GM18870 (cell line): ENCODE data around the gene PNKD.

ENCODE experiments used
- ATAC-seq: cut with Tn5 transposase; IDR thresholded peaks from one replicate; pipeline ENCODE4 v1.9.1; 2021; ENCODE audit warnings: moderate library complexity; ENCODE audit not compliant: unreplicated experiment

PNKD gene

DNA sequence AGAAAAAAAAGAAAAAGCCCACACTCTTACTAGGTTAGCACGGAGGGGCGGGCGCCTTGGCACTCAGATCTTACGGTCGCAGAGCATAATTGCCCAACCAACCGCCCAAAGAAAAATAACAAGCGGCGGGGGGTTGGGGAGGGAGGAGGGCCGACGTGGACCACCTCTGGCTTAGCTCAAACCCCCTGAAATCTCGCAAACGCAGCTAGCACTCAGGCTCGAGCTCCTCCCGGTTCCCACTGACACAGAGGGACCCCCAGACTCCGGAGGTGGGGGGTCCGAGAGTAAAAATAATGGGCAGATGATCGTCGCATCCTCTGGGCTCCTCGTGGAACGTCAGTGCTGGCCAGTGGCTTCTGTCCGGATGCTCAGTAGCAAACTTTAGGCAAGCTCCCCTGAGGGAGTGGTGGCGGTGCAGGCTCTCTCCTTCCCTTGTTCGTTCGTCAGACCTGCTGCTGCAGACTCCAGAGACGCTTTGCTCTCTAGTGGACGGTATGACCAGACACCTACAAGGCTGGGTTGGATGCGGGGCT, 98.4 kb downstream of the PNKD start:
- no peak for ATAC-seq

DNA sequence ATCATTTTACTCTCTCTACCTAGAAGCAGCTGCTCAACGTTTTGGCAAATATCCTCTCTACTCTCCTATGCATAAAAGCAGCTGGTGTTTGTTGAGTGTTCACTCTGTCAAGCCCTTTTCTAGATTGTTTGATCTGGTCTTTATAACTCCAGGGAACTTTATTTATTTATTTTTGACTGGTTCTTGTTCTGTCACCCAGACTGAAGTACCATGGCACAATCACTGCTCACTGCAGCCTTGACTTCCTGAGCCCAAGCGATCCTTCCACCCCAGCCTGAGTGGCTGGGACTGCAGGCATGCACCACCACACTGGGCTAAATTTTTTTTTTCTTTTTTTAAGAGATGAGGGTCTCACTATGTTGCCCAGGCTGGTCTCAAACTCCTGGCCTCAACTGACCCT, 99.0 kb downstream of the PNKD start:
- ATAC-seq, result no peak

DNA sequence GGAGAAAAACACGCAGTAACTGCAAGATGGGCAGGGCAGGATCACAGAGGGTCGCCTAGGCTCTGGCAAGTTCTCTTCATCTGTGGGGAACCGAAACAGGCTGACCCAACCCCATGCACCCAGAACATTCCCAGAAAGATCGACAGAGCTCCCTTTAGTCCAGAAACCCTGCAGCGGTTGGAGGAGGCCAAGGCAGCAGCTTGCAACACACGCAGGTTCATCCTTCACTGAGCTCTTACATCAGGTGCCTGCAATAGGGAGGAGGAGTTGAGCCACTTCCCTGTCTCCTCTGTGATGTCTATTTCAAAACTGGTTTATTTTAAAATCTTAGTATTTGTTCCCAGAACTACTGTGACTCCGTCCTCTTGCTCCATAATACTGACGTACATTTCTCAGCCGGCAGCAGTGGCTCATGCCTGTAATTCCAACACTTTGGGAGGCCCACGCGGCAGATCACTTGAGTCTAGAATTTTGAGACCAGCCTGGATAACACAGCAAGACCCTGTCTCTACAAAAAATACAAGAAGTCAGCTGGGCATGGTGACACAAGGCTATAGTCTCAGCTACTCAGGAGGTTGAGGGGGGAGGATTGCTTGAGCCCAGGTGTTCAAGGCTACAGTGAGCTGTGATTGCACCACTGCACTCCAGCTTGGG, 100.2 kb downstream of the PNKD start:
- ATAC-seq, result no peak

DNA sequence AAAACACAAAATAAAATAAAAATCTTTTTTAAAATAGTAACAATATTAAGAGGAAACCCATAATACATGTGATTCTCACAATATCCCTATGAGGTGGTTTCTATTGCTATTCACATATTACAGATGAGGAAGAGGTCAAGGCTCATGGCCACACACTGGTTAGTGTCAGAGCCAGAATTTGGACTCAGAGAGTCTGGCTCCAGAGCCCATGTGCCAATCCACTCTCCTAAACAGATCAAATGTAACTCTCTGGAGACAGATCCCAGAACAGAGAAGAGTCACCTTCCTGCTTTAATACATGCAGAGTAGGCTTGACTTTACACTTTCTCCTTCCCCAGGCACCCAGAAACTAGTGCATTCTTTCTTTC, 101.6 kb downstream of the PNKD start:
- no peak for ATAC-seq

DNA sequence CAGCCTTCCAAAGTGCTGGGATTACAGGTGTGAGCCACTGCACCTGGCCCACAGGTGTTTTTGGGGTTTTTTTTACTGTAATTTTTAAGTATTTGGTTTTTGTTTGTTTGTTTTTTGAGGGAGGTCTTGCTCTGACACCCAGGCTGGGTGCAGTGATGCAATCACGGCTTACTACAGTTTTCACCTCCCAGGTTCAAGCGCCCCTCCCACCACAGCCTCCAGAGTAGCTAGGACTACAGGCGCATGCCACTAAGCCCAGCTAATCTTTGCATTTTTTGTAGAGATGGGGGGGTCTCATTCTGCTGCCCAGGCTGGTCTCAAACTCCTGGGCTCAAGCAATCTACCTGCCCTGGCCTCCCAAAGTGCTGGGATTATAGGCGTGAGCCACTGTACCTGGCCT, 104.5 kb downstream of the PNKD start:
- ATAC-seq, result no peak

DNA sequence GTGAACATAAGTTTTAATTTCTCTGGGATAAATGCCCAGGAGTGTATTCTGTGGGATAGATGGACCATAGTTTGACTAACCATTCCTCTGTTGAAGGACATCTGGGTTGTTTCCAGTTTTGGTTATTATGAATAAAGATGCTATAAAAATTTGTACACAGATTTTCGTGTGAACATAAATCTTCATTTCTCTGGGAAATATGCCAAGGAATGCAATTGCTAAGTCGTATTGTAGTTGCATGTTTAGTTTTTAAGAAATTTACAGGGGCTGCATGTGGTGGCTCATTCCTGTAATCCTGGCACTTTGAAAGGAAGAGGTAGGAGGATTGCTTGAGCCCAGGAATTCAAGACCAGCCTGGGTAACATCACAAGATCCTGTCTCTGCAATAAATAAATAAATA, 104.9 kb downstream of the PNKD start:
- ATAC-seq, result no peak

DNA sequence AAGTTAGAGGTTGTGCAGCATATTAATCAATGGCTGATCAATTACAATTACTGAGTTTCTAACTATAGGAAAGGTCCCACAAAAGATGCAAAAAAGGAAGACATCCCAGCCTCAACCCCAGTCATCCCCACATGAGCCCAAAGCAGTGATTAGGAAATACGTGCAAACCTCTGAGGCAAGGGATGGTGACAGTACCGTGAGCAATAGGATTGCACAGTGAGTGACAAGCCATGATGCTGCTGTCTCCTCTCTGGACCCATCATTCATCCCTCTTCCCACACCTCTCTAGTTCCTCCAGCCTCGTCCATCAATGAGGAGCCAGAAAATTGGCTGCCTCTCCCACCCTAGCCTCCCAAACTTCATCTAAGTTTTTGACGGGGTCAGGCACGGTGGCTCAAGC, 107.7 kb downstream of the PNKD start:
- ATAC-seq, result no peak

DNA sequence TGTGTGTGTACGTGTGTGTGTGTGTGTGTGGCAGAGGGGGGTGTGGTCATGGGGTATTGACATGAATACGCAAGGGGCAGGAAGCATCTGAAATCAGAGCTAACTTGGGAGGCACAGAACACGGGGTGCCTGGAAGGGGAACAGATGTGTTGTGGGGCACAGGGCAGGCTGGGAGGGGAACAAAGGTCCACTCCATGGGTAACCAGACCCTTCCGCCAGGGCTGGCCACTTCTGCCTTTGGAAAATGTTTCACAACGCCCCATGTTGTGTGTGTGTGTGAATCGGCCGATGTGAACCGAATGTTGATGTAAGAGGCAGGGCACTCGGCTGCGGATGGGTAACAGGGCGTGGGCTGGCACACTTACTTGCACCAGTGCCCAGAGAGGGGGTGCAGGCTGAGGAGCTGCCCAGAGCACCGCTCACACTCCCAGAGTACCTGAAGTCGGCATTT, 111.6 kb downstream of the PNKD start, which contains the start of gene SLC11A1:
TSS of gene SLC11A1 (plus strand) at position 358 of the 451 bp plus-strand sequence. CDS start 96 bp downstream, outside the sequence.
- no peak for ATAC-seq

DNA sequence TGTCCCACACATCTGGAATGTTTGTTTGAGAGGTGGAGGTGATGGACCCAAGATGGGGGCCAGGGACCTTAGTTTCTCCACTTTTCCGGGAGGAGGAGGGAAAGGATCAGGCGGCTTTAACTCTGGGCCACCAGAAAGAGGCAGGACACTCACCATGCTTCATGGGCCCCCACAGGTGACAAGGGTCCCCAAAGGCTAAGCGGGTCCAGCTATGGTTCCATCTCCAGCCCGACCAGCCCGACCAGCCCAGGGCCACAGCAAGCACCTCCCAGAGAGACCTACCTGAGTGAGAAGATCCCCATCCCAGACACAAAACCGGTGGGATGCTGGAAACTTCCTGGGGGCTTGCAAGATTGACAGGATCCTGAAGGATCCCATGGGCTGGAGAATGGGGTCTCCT, 112.5 kb downstream of the PNKD start:
- ATAC-seq, result no peak

DNA sequence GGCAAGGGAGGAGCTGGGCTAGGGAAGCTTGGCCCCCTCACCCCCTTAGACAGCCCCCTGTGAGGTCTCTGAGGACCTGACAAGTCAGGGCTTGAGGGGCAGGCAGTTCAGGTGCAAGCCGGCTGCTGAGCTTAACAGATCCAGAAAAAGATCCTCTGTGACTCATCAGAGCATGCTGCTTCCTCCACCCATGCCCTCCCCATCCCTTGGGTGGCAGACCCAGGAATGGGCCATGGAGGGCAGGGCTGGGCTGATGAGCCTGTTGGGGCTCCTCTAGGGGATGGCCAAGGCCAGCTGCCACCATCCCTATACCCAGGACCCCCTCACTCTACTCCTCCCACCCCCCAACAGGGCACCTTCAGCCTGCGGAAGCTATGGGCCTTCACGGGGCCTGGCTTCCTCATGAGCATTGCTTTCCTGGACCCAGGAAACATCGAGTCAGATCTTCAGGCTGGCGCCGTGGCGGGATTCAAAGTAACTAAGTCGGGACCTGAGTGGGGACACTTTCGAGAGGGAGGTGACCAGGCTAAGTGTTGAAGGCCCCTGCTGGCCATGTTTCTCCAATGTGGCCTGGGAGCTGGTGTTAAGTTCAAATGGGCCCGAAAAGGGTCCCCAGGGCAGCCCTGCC, 113.7 kb downstream of the PNKD start:
- ATAC-seq, result no peak

DNA sequence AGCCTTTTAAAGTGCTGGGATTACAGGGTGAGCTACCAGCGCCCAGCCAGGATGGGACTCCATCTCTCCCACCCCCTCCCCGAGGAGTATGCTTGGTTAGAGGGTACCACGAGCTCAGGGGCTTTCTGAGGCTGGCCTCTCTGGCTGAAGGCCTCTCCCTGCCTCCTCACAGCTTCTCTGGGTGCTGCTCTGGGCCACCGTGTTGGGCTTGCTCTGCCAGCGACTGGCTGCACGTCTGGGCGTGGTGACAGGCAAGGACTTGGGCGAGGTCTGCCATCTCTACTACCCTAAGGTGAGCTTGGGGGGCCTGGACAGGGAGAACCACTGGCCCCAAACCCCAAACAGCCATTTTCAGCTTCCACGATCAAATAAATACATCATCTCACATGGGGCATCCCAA, 114.7 kb downstream of the PNKD start:
- ATAC-seq, result no peak

DNA sequence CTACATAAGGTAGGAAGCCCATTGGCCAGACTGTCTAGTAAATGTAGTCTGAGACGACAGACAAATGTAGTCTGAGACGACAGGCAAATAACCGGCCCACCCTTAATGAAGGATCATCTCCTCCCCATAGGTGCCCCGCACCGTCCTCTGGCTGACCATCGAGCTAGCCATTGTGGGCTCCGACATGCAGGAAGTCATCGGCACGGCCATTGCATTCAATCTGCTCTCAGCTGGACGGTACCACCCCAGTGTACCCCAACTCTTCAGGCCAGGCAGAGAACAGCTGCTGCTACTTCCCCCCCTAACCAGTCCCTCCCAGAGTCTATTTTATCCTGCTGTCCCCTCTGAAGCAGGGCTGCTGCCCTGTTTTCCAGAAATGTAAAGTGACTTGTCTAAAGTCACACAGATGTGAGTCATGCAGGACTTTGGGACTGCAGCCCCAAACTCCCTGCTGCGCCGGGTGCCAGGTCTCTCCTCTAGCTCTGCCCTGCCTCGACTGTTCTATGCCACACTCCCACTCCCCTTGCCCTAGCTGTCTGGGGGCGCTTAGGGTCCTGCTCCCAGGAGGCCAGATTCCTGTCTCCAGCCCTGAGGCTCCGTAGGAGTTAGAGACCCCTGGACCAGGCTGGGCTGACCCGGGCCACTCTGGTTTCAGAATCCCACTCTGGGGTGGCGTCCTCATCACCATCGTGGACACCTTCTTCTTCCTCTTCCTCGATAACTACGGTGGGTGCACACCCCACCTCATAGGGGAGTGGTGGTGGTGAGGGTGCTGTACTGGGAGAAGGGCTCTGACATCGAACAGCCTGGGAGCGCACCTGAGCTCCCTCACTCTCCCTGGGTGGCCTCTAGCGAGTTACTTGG, 116.4 kb downstream of the PNKD start:
- ATAC-seq, result no peak

DNA sequence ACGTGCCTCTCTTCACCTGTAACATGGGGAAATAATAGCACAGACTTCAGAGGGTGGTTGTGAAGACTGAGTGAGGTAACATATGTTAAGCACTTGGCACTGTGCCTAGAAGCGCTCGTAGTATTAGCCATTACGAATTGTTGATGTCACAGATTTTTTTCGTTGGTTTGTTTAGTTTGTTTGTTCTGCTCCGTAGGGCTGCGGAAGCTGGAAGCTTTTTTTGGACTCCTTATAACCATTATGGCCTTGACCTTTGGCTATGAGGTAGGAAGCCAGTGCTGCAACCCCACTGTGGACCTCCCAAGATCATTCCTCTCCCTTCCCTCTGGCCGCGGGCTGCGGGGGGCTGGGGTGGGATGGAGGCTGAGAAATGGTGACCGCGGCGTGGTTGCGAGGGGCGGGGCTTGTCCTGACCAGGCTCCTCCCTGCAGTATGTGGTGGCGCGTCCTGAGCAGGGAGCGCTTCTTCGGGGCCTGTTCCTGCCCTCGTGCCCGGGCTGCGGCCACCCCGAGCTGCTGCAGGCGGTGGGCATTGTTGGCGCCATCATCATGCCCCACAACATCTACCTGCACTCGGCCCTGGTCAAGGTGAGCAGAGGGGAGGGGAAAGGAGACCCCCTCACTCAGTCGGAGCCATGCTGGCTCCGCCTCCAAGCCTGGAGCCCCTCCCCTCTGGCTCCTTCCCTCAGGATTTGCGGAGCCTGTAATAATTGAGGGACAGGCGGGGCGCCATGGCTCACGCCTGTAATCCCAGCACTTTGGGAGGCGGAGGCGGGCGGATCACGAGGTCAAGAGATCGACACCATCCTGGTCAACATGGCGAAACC, 117.3 kb downstream of the PNKD start:
- no peak for ATAC-seq

DNA sequence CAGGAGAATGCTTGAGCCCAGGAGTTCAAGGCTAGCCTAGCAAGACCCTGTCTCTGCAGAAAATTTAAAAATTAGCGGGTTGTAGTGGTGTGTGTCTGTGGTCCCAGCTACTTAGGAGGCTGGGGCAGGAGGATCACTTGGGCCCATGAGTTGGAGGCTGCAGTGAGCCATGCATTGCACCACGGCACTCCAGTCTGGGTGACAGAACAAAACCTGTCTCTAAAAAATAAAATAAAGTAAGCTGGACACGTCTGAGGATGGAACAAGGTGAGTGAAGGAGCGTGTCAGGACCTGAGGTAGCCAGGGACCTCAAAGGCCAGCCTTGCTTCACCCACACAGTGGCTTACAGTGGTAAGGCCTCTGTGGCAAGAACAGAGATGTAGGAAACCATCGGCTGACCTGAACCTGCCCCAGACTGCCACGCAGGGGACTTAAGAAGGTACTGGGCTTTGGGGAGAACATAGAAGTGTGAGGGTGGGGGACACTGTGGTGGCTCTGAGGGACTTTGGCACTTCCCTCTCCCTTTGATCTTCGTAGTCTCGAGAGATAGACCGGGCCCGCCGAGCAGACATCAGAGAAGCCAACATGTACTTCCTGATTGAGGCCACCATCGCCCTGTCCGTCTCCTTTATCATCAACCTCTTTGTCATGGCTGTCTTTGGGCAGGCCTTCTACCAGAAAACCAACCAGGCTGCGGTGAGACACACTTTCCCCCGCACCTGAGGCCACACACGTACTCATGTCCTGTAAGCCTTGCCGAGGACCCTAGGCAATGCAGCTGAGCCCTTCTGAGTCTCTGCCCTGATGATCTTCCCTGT, 119.2 kb downstream of the PNKD start:
- no peak for ATAC-seq

DNA sequence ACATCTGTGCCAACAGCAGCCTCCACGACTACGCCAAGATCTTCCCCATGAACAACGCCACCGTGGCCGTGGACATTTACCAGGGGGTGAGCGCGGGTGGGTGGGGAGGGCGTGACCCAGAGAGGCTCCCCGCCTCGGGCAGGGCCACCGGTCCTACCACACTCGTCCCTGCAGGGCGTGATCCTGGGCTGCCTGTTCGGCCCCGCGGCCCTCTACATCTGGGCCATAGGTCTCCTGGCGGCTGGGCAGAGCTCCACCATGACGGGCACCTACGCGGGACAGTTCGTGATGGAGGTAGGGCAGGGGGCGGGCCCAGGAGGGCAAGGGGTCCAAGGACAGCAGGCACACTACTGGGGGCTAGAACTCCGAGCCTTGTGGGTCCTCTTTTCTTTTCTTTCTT, 120.9 kb downstream of the PNKD start:
- ATAC-seq, result no peak

DNA sequence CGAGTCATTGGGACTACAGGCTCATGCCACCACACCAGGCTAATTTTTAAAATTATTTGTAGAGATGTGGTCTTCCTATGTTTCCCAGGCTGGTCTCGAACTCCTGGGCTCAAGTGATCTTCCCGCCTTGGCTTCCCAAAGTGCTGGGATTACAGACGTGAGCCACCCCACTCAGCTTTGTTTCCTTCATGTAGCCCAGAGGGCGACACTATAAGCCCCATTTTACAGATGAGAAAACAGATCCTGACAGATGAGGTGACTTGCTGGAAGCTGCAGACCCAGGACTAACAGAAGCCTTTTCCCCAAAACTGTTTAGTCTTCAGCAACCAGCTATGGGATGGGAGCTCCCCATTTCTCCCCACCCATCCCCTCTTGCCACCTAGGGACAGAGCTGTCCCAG, 122.1 kb downstream of the PNKD start:
- no peak for ATAC-seq

DNA sequence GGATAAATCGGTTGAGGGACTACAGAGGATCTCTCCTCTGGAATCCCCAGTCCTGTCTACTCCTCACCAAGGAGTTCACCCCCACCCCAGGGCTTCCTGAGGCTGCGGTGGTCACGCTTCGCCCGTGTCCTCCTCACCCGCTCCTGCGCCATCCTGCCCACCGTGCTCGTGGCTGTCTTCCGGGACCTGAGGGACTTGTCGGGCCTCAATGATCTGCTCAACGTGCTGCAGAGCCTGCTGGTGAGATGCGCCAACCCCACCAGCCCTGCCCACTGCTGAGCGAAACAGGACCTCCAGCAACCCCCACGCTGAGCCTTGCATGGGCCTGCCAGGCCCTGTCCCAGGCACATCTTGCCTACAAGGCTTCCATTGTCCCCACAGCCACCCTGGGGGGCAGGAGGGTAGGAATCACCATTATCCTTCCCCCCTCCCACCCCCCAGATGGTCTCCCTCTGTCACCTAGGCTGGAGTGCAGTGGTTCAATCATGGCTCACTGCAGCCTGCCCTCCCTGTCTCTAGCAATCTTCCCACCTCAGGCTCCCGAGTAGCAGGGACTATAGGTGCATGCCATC, 122.7 kb downstream of the PNKD start:
- no peak for ATAC-seq

DNA sequence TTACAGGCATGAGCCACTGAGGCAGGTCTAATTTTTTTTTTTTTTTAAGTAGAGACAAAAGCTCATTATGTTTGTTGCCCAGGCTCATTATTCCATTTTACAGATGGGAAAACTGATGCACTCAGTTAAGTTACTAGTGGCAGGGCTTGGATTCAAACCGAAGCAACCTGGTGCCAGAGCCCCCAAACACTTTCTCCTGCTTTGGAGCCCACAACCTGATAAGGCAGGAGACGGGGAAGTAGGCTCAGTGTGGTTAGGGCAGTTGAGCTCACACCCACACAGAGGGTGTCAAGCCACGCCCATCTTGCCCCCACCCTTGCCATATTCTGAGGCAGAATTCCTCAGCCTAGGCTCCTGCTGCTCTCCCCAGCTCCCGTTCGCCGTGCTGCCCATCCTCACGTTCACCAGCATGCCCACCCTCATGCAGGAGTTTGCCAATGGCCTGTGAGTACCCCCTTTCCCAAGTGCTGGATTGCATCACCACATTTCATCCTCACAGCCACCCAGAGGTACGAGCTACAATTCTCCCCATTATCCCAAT, 123.5 kb downstream of the PNKD start:
- ATAC-seq, result no peak

DNA sequence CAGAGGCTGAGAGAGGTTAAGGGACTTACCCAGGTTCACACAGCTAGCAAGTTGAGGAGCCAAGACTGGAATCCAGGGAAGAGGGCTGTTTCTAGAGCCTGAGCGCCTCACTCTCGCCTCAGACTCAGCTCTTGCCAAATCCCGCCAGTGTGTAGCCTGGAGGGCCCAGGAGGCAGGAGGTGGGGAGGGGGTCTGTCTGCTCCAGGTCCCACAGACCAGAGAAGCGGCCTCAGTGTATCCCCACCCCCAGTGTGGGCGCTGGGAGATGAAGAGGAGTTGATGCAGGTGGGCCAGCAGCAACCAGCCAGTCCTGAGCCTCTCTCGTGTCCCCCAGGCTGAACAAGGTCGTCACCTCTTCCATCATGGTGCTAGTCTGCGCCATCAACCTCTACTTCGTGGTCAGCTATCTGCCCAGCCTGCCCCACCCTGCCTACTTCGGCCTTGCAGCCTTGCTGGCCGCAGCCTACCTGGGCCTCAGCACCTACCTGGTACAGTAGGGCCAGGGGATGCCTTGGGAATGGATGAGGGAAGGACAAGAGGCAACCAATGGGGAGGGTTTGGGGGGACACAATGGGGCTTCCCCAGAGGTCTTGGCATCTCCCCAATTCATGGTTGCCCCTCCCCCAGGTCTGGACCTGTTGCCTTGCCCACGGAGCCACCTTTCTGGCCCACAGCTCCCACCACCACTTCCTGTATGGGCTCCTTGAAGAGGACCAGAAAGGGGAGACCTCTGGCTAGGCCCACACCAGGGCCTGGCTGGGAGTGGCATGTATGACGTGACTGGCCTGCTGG, 124.2 kb downstream of the PNKD start:
- ATAC-seq, result no peak
